ENCODE data around the gene ALG1.
"Not testable (repeated sequence)": the region's sequence is repeated elsewhere in the genome, so short reads cannot be mapped to it uniquely, and the experiment has no call there.

The ALG1 gene

GRCh38 chr16:5036228-5037156 is 35.2 kb upstream of the ALG1 start:
- no peak for TF ChIP-seq ZFX (IDR thresholded peaks at IDR 0.05)
- TF ChIP-seq, protein P1, sequence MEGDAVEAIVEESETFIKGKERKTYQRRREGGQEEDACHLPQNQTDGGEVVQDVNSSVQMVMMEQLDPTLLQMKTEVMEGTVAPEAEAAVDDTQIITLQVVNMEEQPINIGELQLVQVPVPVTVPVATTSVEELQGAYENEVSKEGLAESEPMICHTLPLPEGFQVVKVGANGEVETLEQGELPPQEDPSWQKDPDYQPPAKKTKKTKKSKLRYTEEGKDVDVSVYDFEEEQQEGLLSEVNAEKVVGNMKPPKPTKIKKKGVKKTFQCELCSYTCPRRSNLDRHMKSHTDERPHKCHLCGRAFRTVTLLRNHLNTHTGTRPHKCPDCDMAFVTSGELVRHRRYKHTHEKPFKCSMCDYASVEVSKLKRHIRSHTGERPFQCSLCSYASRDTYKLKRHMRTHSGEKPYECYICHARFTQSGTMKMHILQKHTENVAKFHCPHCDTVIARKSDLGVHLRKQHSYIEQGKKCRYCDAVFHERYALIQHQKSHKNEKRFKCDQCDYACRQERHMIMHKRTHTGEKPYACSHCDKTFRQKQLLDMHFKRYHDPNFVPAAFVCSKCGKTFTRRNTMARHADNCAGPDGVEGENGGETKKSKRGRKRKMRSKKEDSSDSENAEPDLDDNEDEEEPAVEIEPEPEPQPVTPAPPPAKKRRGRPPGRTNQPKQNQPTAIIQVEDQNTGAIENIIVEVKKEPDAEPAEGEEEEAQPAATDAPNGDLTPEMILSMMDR (conservative IDR thresholded peaks at IDR 0.05), result no peak
- H3K27ac ChIP-seq, result no peak overlapping the region

DNA sequence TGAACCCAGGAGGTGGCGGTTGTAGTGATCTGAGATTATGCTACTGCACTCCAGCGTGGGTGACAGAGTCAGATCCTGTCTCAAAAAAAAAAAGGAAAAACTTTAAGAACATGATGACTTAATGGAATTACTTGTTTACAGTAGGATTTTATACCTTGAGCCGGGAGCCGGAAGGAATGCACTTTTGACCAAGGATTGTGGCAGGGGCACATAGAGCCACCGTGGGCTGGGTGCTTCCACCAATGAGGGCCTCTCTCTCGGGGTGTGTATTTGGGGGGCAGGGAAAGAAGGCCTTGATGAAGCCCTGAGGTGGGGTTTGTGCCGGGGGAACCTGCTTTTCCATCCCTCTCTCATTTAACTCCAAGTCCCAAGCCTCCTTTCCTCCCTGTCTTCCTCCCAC is 31.2 kb upstream of the ALG1 start:
- no peak overlapping the region for H3K27ac ChIP-seq
- TF ChIP-seq ZFX (IDR thresholded peaks at IDR 0.05), result no peak
- TF ChIP-seq, protein P1 (conservative IDR thresholded peaks at IDR 0.05), result no peak

- H3K27ac ChIP-seq, result no peak overlapping the region
- no peak for TF ChIP-seq ZFX (IDR thresholded peaks at IDR 0.05)
- TF ChIP-seq, protein P1 (conservative IDR thresholded peaks at IDR 0.05), result no peak
These were observed 30.0 kb upstream of the ALG1 start for GRCh38 chr16:5041600-5042133.

- no peak for TF ChIP-seq ZFX (IDR thresholded peaks at IDR 0.05)
- TF ChIP-seq, protein P1 (conservative IDR thresholded peaks at IDR 0.05), result no peak; the same call in 1 of the 2 replicates
- H3K27ac ChIP-seq, result no peak overlapping the region
These were observed 29.0 kb upstream of the ALG1 start for GRCh38 chr16:5042574-5043171.

- H3K27ac ChIP-seq, result no peak overlapping the region
- TF ChIP-seq ZFX (IDR thresholded peaks at IDR 0.05), result no peak
- TF ChIP-seq, protein P1 (conservative IDR thresholded peaks at IDR 0.05), result no peak
These were observed 27.6 kb upstream of the ALG1 start for GRCh38 chr16:5044011-5044540.

DNA sequence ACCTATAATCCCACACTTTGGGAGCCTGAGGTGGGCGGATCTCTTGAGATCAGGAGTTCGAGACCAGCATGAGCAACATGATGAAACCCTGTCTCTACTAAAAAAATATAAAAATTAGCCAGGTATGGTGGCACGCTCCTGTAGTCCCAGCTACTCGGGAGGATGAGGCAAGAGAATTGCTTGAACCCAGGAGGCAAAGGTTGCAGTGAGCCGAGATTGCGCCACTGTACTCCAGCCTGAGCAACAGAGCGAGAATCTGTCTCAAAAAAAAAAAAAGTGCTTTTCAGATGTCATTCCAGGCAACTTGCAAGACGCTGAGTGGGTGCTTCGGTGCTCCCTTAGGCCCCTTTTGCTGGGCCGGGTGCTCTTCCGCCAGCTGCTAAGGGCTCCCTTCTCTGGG is 27.1 kb upstream of the ALG1 start:
- H3K27ac ChIP-seq, result not testable (repeated sequence)

- H3K27ac ChIP-seq, result no peak overlapping the region
- no peak for TF ChIP-seq ZFX (IDR thresholded peaks at IDR 0.05)
These were observed 26.0 kb upstream of the ALG1 start for GRCh38 chr16:5045499-5046115.

GRCh38 chr16:5046914-5047313 is 24.7 kb upstream of the ALG1 start:
- TF ChIP-seq ZFX (IDR thresholded peaks at IDR 0.05), result no peak
- TF ChIP-seq, protein P1 (conservative IDR thresholded peaks at IDR 0.05), result no peak
- H3K27ac ChIP-seq, result no peak overlapping the region
